Esophagus muscularis mucosa (tissue), 4 donors: ENCODE data around the gene SCAP.

Experiments used
- EP300 ChIP-seq: sonication (generic); formaldehyde crosslinking; IDR thresholded peaks from one replicate; pipeline ENCODE4 v1.6.1; 2017; ENCODE audit warnings: antibody characterized with exemption
- POLR2A ChIP-seq: fragments of 450-650 bp; IDR thresholded peaks from one replicate; pipeline ENCODE4 v1.6.1; 2017; ENCODE audit warnings: antibody characterized with exemption, moderate library complexity, mild to moderate bottlenecking, low read depth
- TF ChIP-seq, protein P1 (sequence below), 3 experiments: fragments of 200-600 bp in 2 of 3; fragments of 450-650 bp in 1 of 3; sonication (generic) in 2 of 3; IDR thresholded peaks; one replicate each; pipeline ENCODE4 v1.5.1; 2017 to 2019; ENCODE audit warnings: antibody characterized with exemption in 3 of 3, mild to moderate bottlenecking in 2 of 3, moderate library complexity in 1 of 3

DNA sequence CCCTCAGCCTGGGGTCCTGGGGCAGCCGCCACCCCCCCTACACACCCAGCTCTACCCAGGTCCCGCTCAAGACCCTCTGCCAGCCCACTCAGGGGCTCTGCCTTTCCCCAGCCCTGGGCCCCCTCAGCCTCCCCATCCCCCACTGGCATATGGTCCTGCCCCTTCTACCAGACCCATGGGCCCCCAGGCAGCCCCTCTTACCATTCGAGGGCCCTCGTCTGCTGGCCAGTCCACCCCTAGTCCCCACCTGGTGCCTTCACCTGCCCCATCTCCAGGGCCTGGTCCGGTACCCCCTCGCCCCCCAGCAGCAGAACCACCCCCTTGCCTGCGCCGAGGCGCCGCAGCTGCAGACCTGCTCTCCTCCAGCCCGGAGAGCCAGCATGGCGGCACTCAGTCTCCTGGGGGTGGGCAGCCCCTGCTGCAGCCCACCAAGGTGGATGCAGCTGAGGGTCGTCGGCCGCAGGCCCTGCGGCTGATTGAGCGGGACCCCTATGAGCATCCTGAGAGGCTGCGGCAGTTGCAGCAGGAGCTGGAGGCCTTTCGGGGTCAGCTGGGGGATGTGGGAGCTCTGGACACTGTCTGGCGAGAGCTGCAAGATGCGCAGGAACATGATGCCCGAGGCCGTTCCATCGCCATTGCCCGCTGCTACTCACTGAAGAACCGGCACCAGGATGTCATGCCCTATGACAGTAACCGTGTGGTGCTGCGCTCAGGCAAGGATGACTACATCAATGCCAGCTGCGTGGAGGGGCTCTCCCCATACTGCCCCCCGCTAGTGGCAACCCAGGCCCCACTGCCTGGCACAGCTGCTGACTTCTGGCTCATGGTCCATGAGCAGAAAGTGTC is 64.7 kb downstream of the SCAP start:
- TF ChIP-seq, protein P1, sequence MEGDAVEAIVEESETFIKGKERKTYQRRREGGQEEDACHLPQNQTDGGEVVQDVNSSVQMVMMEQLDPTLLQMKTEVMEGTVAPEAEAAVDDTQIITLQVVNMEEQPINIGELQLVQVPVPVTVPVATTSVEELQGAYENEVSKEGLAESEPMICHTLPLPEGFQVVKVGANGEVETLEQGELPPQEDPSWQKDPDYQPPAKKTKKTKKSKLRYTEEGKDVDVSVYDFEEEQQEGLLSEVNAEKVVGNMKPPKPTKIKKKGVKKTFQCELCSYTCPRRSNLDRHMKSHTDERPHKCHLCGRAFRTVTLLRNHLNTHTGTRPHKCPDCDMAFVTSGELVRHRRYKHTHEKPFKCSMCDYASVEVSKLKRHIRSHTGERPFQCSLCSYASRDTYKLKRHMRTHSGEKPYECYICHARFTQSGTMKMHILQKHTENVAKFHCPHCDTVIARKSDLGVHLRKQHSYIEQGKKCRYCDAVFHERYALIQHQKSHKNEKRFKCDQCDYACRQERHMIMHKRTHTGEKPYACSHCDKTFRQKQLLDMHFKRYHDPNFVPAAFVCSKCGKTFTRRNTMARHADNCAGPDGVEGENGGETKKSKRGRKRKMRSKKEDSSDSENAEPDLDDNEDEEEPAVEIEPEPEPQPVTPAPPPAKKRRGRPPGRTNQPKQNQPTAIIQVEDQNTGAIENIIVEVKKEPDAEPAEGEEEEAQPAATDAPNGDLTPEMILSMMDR (IDR thresholded peaks at IDR 0.05): no peak
- TF ChIP-seq EP300 (no peak), POLR2A (no peak)
